ENCODE data around the gene CSNK1G2. TPM values are rescaled to one million over a fixed set of nuclear protein-coding genes. Genes with fewer than 3 reads are reported as not detected.
A peak's percentile ranks its signal among the peaks of the same experiment; 100 is the strongest.

Gene CSNK1G2
- total RNA-seq, 1 donor from 2014 or later: 35.0 TPM

- no peak for DNase-seq
Observed at GRCh38 chr19:1989513-1990229, 48.7 kb downstream of the CSNK1G2 start.

- no peak for DNase-seq
Observed at GRCh38 chr19:1990230-1991017, 49.5 kb downstream of the CSNK1G2 start.

- DNase-seq: no peak
Observed at GRCh38 chr19:1991018-1991913, 50.3 kb downstream of the CSNK1G2 start.

- no peak for DNase-seq
Observed at GRCh38 chr19:1992759-1993260, 51.8 kb downstream of the CSNK1G2 start.

- no peak for DNase-seq
Observed at GRCh38 chr19:1997353-1998233, 56.6 kb downstream of the CSNK1G2 start.

GRCh38 chr19:1998712-1999708 lies 58.0 kb downstream of the CSNK1G2 start:
- DNase-seq: no peak

GRCh38 chr19:1999856-2000515 lies 59.0 kb downstream of the CSNK1G2 start:
- no peak for DNase-seq

- DNase-seq: no peak
Observed at GRCh38 chr19:2003874-2004273, 62.9 kb downstream of the CSNK1G2 start.

GRCh38 chr19:2010135-2010668 lies 69.2 kb downstream of the CSNK1G2 start:
- DNase-seq: no peak

GRCh38 chr19:2011169-2011568 lies 70.2 kb downstream of the CSNK1G2 start:
- no peak for DNase-seq

- no peak for DNase-seq
Observed at GRCh38 chr19:2012941-2013682, 72.1 kb downstream of the CSNK1G2 start.

- no peak for DNase-seq
Observed at GRCh38 chr19:2013683-2013961, 72.7 kb downstream of the CSNK1G2 start.

- no peak for DNase-seq
Observed at GRCh38 chr19:2014131-2014571, 73.2 kb downstream of the CSNK1G2 start.

- no peak for DNase-seq
Observed at GRCh38 chr19:2014731-2015607, 74.0 kb downstream of the CSNK1G2 start.

- DNase-seq: peak; percentile 63
Observed at GRCh38 chr19:2015608-2015950, 74.6 kb downstream of the CSNK1G2 start, which contains the start of gene BTBD2. Gene BTBD2, minus strand, starts transcription at chr19:2015714. Its CDS starts 11 bp downstream, at chr19:2015703.

- no peak for DNase-seq
Observed at GRCh38 chr19:2016041-2016807, 75.3 kb downstream of the CSNK1G2 start.

GRCh38 chr19:2018752-2019151 lies 77.8 kb downstream of the CSNK1G2 start:
- DNase-seq: no peak
